GM12878 (cell line): ENCODE data around the gene THSD4. TPM values are rescaled to one million over a fixed set of nuclear protein-coding genes. Genes with fewer than 3 reads are reported as not detected.

ENCODE experiments used
- ATAC-seq: fragments of 200-7000 bp; cut with Tn5 transposase; 3 replicates; pipeline ENCODE4 v1.9.1; 2020; ENCODE audit warnings: mild to moderate bottlenecking, moderate library complexity
- BruUV-seq: library from RNA; stranded (reverse); fragments of 400-500 nt; replicated peaks from 2 replicates; lab custom pipeline; 2021; lab: Mats Ljungman, UMichigan
- CTCF ChIA-PET: fragments of 300-600 bp; sonication (Branson Sonifier 250); formaldehyde crosslinking; extraction: SDS; loops from one replicate; lab custom pipeline; 2021; ENCODE audit warnings: inconsistent platforms; lab: Yijun Ruan, JAX
- POLR2A ChIA-PET: fragments of 350-600 bp; formaldehyde crosslinking; extraction: SDS; loops from one replicate; lab custom pipeline; 2021; ENCODE audit warnings: inconsistent platforms; lab: Charles Lee
- RAD21 ChIA-PET: fragments of 300-600 bp; sonication (Branson Sonifier 250); formaldehyde crosslinking; loops from one replicate; lab custom pipeline; 2023; ENCODE audit warnings: antibody characterized with exemption; ENCODE audit not compliant: unreplicated experiment; lab: Charles Lee
- SMC1A ChIA-PET: fragments of 300-600 bp; sonication (Branson Sonifier 250); formaldehyde crosslinking; loops from one replicate; lab custom pipeline; 2023; ENCODE audit not compliant: unreplicated experiment, uncharacterized antibody; lab: Charles Lee
- DNase-seq: peaks from one replicate; pipeline ENCODE4 v3.0.0-alpha.2; 2011; ENCODE audit warnings: low read depth, low spot score
- FAIRE-seq: peaks from 3 replicates; lab custom pipeline; 2011; peaks lifted over from hg19 to GRCh38; lab: Jason Lieb, UNC
- H2AFZ ChIP-seq: 2 replicates; pipeline ENCODE4 v1.6.0; 2011; ENCODE audit warnings: low read depth, low read length, control low read depth; ENCODE audit not compliant: control insufficient read depth
- H3K27ac ChIP-seq: 2 replicates; pipeline ENCODE4 v1.5.1; 2011; ENCODE audit warnings: control low read depth; ENCODE audit not compliant: control insufficient read depth, insufficient read depth
- H3K27me3 ChIP-seq, 2 experiments: replicated peaks in 1 of 2; 2 replicates each; pipeline versions ENCODE4 v1.6.0 to v1.6.1; 2011; ENCODE audit warnings: low read length in 1 of 2; ENCODE audit not compliant: control insufficient read depth in 2 of 2, insufficient read depth in 2 of 2
- H3K36me3 ChIP-seq, 2 experiments: 2 replicates each; pipeline ENCODE4 v1.5.1; 2011; ENCODE audit warnings: low read length in 1 of 2; ENCODE audit not compliant: control insufficient read depth in 2 of 2, insufficient read depth in 2 of 2
- H3K4me1 ChIP-seq: 2 replicates; pipeline ENCODE4 v1.6.1; 2011; ENCODE audit warnings: mild to moderate bottlenecking, low read length, moderate library complexity, mixed read lengths; ENCODE audit not compliant: control insufficient read depth, insufficient read depth
- H3K4me2 ChIP-seq: 2 replicates; pipeline ENCODE4 v1.6.0; 2011; ENCODE audit warnings: control low read depth; ENCODE audit not compliant: control insufficient read depth, insufficient read depth
- H3K4me3 ChIP-seq: fragments of 200-600 bp; sonication (generic); 2 replicates; pipeline ENCODE4 v1.5.1; 2016
- H3K79me2 ChIP-seq: 2 replicates; pipeline ENCODE4 v1.6.0; 2011; ENCODE audit warnings: low read length; ENCODE audit not compliant: control insufficient read depth, insufficient read depth
- H3K9ac ChIP-seq: 2 replicates; pipeline ENCODE4 v1.8.0; 2011; ENCODE audit warnings: low read length, control low read depth, mixed read lengths; ENCODE audit not compliant: control insufficient read depth, insufficient read depth
- H3K9me3 ChIP-seq: replicated peaks from 3 replicates; pipeline ENCODE4 v1.5.1; 2011; ENCODE audit warnings: mild to moderate bottlenecking, low read length; ENCODE audit not compliant: control insufficient read depth, insufficient read depth
- H4K20me1 ChIP-seq: 2 replicates; pipeline ENCODE4 v1.6.0; 2011; ENCODE audit not compliant: control insufficient read depth, insufficient read depth
- MYC ChIP-seq: IDR thresholded peaks from 2 replicates; pipeline ENCODE4 v1.6.1; 2011; ENCODE audit warnings: mild to moderate bottlenecking, low read length, moderate library complexity, inconsistent platforms; ENCODE audit not compliant: insufficient read depth, insufficient replicate concordance, insufficient read length, severe bottlenecking
- PAX5 ChIP-seq: IDR thresholded peaks from 2 replicates; pipeline ENCODE4 v1.6.1; 2011; ENCODE audit warnings: low read depth, low read length, borderline replicate concordance
- SMARCA5 ChIP-seq: fragments of 450-650 bp; IDR thresholded peaks from 2 replicates; pipeline ENCODE4 v1.6.1; 2017; ENCODE audit warnings: mild to moderate bottlenecking
- SPI1 ChIP-seq: IDR thresholded peaks from 2 replicates; pipeline ENCODE4 v1.6.1; 2011; ENCODE audit warnings: low read depth, mild to moderate bottlenecking, low read length, moderate library complexity, borderline replicate concordance; ENCODE audit not compliant: insufficient read depth
- WRNIP1 ChIP-seq: IDR thresholded peaks from 2 replicates; pipeline ENCODE4 v1.6.1; 2011; ENCODE audit warnings: low read depth, low read length, improper control_type of control experiment, borderline replicate concordance
- YY1 ChIP-seq: IDR thresholded peaks from 2 replicates; pipeline ENCODE4 v1.6.1; 2011; ENCODE audit warnings: low read depth, mild to moderate bottlenecking, low read length
- ZNF622 ChIP-seq: fragments of 450-650 bp; IDR thresholded peaks from 2 replicates; pipeline ENCODE4 v1.6.1; 2017; ENCODE audit warnings: mild to moderate bottlenecking, inconsistent platforms
- WGBS: methylation state at CpG from one replicate; pipeline ENCODE4 v1.1.6; 2016; ENCODE audit warnings: low lambda C conversion rate; ENCODE audit not compliant: insufficient replicate concordance, insufficient coverage; ENCODE audit errors: missing lambda C conversion rate; 5-methylcytosine and 5-hydroxymethylcytosine counted together
- in situ Hi-C: fragments of 300-500 bp; cut with MboI; formaldehyde crosslinking; loops from 9 replicates; pipeline ENCODE4 v1.14.3; 2018; ENCODE audit warnings: mixed read lengths
- intact Hi-C: fragments of 100-400 bp; cut with micrococcal nuclease; formaldehyde crosslinking; loops from one replicate; pipeline ENCODE4 v1.14.2; 2022; ENCODE audit not compliant: unreplicated experiment
- polyA plus RNA-seq, 11 experiments: library from polyadenylated mRNA; depleted of rRNA in 4 of 11; unstranded in 6 of 11; stranded (reverse) in 5 of 11; fragments of >200 nt; fragmentation: Nextera tagmentation in 4 of 11; fragmentation: Illumina TruSeq in 1 of 11; extraction: Ambion mirVana in 4 of 11; extraction: Trizol in 1 of 11; gene quantifications; 1 replicate in 1 of 11; 2 replicates in 10 of 11; pipeline versions ENCODE4 v1.2.1 to v1.2.3, GENCODE V29; 2011 to 2016; ENCODE audit warnings: inconsistent platforms in 2 of 11, missing spikeins in 2 of 11, low read depth in 1 of 11
- total RNA-seq, 4 experiments: library from RNA; depleted of rRNA in 3 of 4; stranded (reverse); fragments of >200 nt in 3 of 4; fragmentation: Illumina TruSeq in 1 of 4; extraction: Trizol in 1 of 4; gene quantifications; 2 replicates each; pipeline versions ENCODE4 v1.2.1 to v1.2.3, GENCODE V29; 2013 to 2021

The THSD4 gene
- total and polyA plus RNA-seq, 10 of the 15 experiments (the other 5 are each of a cell fraction or from before 2014, with no cell fraction given): 0.04 to 0.13 (median 0.05) TPM; not detected in 7

- no peaks in the 10 kb centered on the region for H3K79me2 ChIP-seq
- DNase-seq (no peak), ATAC-seq (no peak), FAIRE-seq (no peak)
- H3K9me3 ChIP-seq: peaks cover 3% of the 10 kb centered on the region; the same call in 1 of the 3 replicates
- no peaks in the 10 kb centered on the region; the same call in 1 of the 2 replicates for H4K20me1 ChIP-seq
- CTCF ChIA-PET: no interaction called here
- SMC1A ChIA-PET: no interaction called here
- TF ChIP-seq MYC (no peak), SMARCA5 (no peak), ZNF622 (no peak), YY1 (peak; percentile 40; the same call in 1 of the 2 replicates)
- H3K36me3 ChIP-seq: no peaks in the 10 kb centered on the region
- H3K4me1 ChIP-seq: peaks cover 22% of the 10 kb centered on the region
- in situ Hi-C loops (no loop called here), intact Hi-C loops (no loop called here)
- H2AFZ ChIP-seq: no peak overlapping the region; the same call in 1 of the 2 replicates
- no peaks in the 10 kb centered on the region for H3K27me3 ChIP-seq
- H3K27ac ChIP-seq: no peak overlapping the region
- H3K4me2 ChIP-seq: 0 out of 2 replicates have a peak overlapping the region, but pooled peaks have one; percentile 42
- H3K4me3 ChIP-seq: no peak overlapping the region
- RAD21 ChIA-PET: no interaction called here
- no peak overlapping the region for H3K9ac ChIP-seq
- WGBS: 0% methylated on average over 4 of the region's 4 CpGs
- BruUV-seq: no TSS peak
- POLR2A ChIA-PET: no interaction called here
Measured at GRCh38 chr15:71506946-71507345, 391.7 kb downstream of the THSD4 start.

- Histone ChIP-seq H2AFZ (no peak overlapping the region), H4K20me1 (no peaks in the 10 kb centered on the region; the same call in 1 of the 2 replicates), H3K27ac (no peak overlapping the region; the same call in 1 of the 2 replicates), H3K79me2 (no peaks in the 10 kb centered on the region), H3K36me3 (no peaks in the 10 kb centered on the region), H3K9me3 (peaks cover 3% of the 10 kb centered on the region; the same call in 1 of the 3 replicates), H3K4me1 (peaks cover 22% of the 10 kb centered on the region), H3K9ac (no peak overlapping the region), H3K4me3 (no peak overlapping the region), H3K27me3 (0 out of 4 replicates have a peak, but pooled peaks cover 0 to 3% of the 10 kb centered on the region in 2 experiments), H3K4me2 (peak overlapping the region; percentile 44)
- CTCF ChIA-PET: interaction anchor here (0.5 kb wide), 1 partner anchor 685 kb away, joined by 3 read pairs; no protein-coding TSS in a partner anchor
- SMC1A ChIA-PET: interaction anchor here (0.6 kb wide), 1 partner anchor 35 kb away, joined by 3 read pairs; no protein-coding TSS in a partner anchor
- BruUV-seq: no TSS peak
- peak; percentile 21 for DNase-seq
- 33% methylated on average over 4 of the region's 4 CpGs for WGBS
- intact Hi-C loops (no loop called here), in situ Hi-C loops (no loop called here)
- RAD21 ChIA-PET: no interaction called here
- TF ChIP-seq SPI1 (peak; percentile 67; the same call in 1 of the 2 replicates), PAX5 (0 out of 2 replicates have a peak, but pooled peaks have one; percentile 11), WRNIP1 (no peak)
- FAIRE-seq: no peak
- POLR2A ChIA-PET: no interaction called here
- ATAC-seq: peak; percentile 93
Measured at GRCh38 chr15:71508081-71508682, 392.9 kb downstream of the THSD4 start.
